Measurements from ENCODE around the gene CREB1. TPM values are rescaled to one million over a fixed set of nuclear protein-coding genes. Genes with fewer than 3 reads are reported as not detected.

CREB1 gene
- total RNA-seq, 1 donor from 2014 or later, result 109 TPM

GRCh38 chr2:207502577-207503198 is 27.1 kb upstream of the CREB1 start:
- no peak for DNase-seq (ENCODE audit: low spot score in 2 of 2)
- FAIRE-seq, result no peak

- FAIRE-seq (no peak), DNase-seq (ENCODE audit: low spot score in 2 of 2) (no peak)
These were observed 26.5 kb upstream of the CREB1 start for GRCh38 chr2:207503234-207503633.

GRCh38 chr2:207504513-207505170 is 25.1 kb upstream of the CREB1 start:
- FAIRE-seq (no peak), DNase-seq (ENCODE audit: low spot score in 2 of 2) (no peak)

- FAIRE-seq (no peak), DNase-seq (ENCODE audit: low spot score in 2 of 2) (no peak)
These were observed 24.6 kb upstream of the CREB1 start for GRCh38 chr2:207505171-207505570.

DNA sequence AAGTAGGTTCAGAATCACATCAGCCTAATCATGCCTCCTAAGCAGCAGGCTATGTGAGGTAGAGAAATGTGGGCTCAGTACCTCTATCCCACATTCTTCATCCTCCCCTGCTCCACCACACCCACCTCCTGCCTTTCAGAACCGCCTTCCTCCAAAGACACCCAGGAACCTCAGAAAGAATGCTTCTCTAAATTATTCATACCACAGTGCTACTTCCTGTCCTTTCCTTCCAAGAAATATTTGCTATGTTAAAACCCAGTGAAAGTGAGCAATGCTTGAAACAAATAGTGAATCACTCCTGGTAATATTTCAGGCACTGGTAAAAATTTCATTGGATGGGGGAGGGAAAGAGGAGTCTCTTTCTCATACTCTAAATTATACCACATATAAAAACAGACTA is 24.0 kb upstream of the CREB1 start:
- FAIRE-seq (no peak), DNase-seq (ENCODE audit: low spot score in 2 of 2) (no peak)

GRCh38 chr2:207506426-207506825 is 23.3 kb upstream of the CREB1 start:
- FAIRE-seq (no peak), DNase-seq (ENCODE audit: low spot score in 2 of 2) (no peak)

DNA sequence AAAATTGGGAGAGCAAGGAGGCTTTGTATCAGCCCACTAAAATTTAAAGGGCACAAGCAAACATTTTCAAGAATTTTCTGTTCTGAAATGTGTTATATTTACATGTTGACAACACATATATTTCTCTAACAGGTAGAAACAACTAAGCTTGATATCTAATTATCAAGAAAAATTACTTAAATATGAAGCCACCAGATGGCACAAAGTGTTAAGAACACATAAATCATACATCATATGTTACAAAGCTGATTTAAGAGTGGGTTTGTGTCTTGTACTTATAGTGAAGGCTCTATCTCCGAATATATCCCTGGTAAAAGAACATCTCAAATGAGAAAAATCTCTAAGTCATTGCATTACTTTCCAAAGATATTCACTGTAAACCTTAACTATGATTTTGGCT is 19.6 kb upstream of the CREB1 start:
- DNase-seq (ENCODE audit: low spot score in 2 of 2) (no peak), FAIRE-seq (no peak)

- DNase-seq (ENCODE audit: low spot score in 2 of 2) (no peak), FAIRE-seq (no peak)
These were observed 17.9 kb upstream of the CREB1 start for GRCh38 chr2:207511851-207512250.

DNA sequence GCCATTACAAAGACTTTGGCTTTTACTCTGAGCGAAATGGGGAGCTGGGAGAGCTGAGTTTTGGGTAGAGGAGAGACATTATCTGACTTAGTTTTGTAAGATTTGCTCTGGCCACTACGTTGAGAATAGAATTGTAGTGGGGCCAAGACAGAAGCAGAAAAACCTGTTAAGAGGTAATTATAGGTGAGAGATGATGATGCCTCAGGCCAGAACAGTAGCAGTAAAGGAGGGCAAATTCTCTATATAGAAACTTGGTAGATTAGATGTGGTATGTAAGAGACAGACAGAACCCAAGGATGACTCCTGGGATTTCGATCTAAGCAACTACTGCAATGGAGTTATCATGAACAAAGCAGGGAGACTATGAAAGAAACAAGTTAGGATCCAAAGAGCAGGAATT is 17.4 kb upstream of the CREB1 start:
- no peak for FAIRE-seq
- DNase-seq (ENCODE audit: low spot score in 2 of 2), result no peak

DNA sequence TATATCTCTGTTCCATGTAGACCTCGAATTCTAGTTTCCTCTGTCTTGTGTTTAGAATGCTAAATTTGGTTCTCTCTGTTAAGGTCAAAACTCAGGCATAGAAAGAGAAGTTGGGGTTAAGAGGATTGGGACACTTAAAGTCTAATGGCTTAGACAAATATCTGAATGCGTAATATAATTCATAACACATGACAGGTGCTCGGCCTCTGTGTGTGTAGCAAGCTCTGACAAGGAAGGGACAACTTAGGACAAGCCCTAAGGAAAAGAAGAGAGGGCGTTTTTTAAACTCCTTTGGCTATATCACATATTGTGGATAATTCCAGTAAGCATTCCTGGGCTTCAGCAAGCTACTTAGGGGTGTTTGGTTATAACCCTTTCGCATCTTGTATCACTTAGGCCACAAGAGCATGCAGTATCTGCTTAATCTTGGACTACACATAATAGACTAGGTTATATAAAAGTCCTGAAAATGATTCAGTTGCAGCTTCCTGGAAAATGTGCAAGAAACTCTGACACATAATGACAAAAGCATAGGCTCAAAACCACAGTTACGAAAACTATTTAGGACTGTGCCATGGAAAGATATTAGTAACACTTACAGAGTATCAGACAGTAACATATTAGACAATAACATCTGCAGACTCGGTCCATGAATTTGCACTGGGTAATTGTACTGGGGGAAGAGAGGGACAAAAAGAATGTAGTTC is 16.1 kb upstream of the CREB1 start:
- no peak for DNase-seq (ENCODE audit: low spot score in 2 of 2)
- FAIRE-seq, result no peak

DNA sequence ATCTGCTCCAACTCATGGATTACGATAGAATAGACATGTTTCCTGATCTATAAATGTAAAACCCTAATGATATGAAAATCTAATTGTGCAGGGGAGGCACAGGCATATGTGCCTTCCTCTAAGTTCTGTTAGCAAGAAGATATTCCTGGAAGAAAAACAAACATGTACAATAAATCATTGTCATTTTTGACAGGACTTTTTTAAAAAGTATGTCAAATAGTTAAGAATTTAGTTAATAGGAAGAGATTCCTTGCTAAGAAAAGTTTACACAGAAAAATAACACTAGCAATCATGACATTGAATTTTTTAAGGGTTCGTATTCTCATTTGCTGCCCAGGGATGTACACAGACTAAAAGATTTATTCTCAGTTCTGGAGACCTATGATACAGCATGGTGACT is 15.3 kb upstream of the CREB1 start:
- DNase-seq (ENCODE audit: low spot score in 2 of 2) (no peak), FAIRE-seq (no peak)

- FAIRE-seq (no peak), DNase-seq (ENCODE audit: low spot score in 2 of 2) (no peak)
These were observed 14.1 kb upstream of the CREB1 start for GRCh38 chr2:207515671-207516070.

DNA sequence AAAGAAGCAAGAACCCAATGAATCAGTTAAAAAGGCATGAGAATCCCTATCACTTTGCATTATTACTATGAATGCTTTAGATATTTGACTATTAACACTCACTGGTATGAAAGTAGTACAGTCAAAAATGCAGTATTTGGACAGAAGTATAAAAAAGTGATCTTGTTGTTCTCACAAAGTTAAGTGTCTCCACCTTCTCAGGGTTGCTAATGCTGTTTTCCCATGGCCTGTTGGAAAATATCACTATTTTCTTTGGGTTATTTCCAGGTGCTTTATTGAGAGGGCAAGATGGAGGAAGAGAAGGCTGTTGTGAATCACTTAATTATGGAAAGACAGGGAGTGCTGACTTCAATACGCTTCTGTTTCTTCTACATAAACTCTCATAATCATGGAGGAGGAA is 13.6 kb upstream of the CREB1 start:
- FAIRE-seq (no peak), DNase-seq (ENCODE audit: low spot score in 2 of 2) (no peak)

GRCh38 chr2:207523005-207523404 is 6.8 kb upstream of the CREB1 start:
- DNase-seq (ENCODE audit: low spot score in 2 of 2), result no peak
- no peak for FAIRE-seq

GRCh38 chr2:207525296-207525695 is 4.5 kb upstream of the CREB1 start:
- DNase-seq (ENCODE audit: low spot score in 2 of 2) (no peak), FAIRE-seq (no peak)

DNA sequence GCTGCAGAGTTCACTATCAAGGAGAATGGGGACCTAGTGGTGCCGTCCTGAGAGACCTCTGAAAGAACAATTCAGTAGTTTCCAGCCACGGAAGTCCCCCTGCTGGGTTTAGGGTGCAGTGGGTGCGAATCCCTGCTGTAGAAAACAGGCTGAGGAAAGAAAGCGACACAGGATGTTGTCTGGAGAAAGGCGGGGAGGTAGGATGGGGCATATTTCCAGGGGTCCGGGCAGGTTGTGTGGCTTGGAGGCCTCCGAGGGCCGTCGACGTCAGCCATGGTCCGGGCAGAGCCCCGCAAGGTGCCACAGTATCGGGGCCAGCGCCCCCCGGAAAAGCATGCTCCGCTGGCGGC is 807 bp upstream of the CREB1 start:
- DNase-seq (ENCODE audit: low spot score in 2 of 2), result peak; percentile 6 to 22

GRCh38 chr2:207530160-207531031 is 634 bp downstream of the CREB1 start:
- DNase-seq (ENCODE audit: low spot score in 2 of 2) (no peak), FAIRE-seq (no peak)

More for the DNA sequence above, 807 bp upstream of the CREB1 start:
- FAIRE-seq, result no peak

GRCh38 chr2:207531032-207531952 is 1.5 kb downstream of the CREB1 start:
- FAIRE-seq (no peak), DNase-seq (ENCODE audit: low spot score in 2 of 2) (peak in 1 of 2 donors; percentile 8)

GRCh38 chr2:207532676-207533075 is 2.9 kb downstream of the CREB1 start:
- no peak for FAIRE-seq
- no peak for DNase-seq (ENCODE audit: low spot score in 2 of 2)

DNA sequence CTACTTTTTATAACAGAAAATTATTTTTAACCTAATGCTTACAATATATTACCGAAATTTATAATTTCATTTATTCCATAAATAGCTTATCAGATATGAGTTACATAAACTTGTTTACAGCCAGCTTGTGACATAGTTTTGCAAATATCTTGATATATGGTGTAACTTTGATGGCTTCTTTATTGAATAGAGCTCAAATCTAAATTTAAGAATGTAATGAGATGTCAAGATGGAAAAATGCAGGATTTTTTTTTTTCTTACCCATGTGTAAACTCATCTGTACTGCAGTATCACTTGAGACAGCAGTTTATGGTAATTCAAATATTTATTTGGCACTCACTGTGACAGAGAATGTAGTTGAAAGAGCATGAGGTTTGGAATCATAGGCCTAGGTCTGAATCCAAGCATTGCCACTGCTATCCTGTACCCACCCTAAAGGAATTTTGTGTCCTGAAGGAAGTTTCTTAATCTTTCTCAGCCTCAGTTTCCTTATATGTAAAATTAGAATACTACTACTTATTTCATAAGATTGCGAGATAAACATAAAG is 3.8 kb downstream of the CREB1 start:
- DNase-seq (ENCODE audit: low spot score in 2 of 2) (no peak), FAIRE-seq (no peak)

Data from frontal cortex (tissue), 4 donors.